Measurements from ENCODE around the gene NR2F1-AS1.

- TF ChIP-seq CTCF (IDR thresholded peaks at IDR 0.05) = no peak
- no peak for TF ChIP-seq NR2C2 (CRISPR knock-in tag; IDR thresholded peaks at IDR 0.05)
- TF ChIP-seq TEAD4 (CRISPR knock-in tag; IDR thresholded peaks at IDR 0.05) = no peak
- no peak for TF ChIP-seq GRHL2 (CRISPR knock-in tag; IDR thresholded peaks at IDR 0.05; ENCODE audit: insufficient replicate concordance, severe bottlenecking)
- no peak for TF ChIP-seq ZNF512 (CRISPR knock-in tag; IDR thresholded peaks at IDR 0.05; ENCODE audit: borderline replicate concordance)
- no peak for TF ChIP-seq ZBTB43 (CRISPR knock-in tag; IDR thresholded peaks at IDR 0.05)
- TF ChIP-seq FOXJ3 (CRISPR knock-in tag; IDR thresholded peaks at IDR 0.05; ENCODE audit: borderline replicate concordance) = no peak
- TF ChIP-seq AR (CRISPR knock-in tag; IDR thresholded peaks at IDR 0.05) = no peak
- no peak for TF ChIP-seq SMAD3 (CRISPR knock-in tag; IDR thresholded peaks at IDR 0.05; ENCODE audit: borderline replicate concordance)
- no peak for TF ChIP-seq USF2 (CRISPR knock-in tag; IDR thresholded peaks at IDR 0.05)
- TF ChIP-seq ZNF121 (CRISPR knock-in tag; IDR thresholded peaks at IDR 0.05) = no peak
These were observed 7.5 kb upstream of the NR2F1-AS1 start for GRCh38 chr5:93588352-93589151.
